Mesodermal cell (in vitro differentiated cells): ENCODE results near the gene INPP4B.

Experiments
- H3K27ac ChIP-seq: 2 replicates; pipeline ENCODE4 v1.7.0; 2013; ENCODE audit warnings: mild to moderate bottlenecking, low read depth, low read length, moderate library complexity; ENCODE audit not compliant: severe bottlenecking
- H3K36me3 ChIP-seq: 2 replicates; pipeline ENCODE4 v1.7.1; 2013; ENCODE audit warnings: mild to moderate bottlenecking, low read length, moderate library complexity; ENCODE audit not compliant: control insufficient read depth, insufficient read depth
- H3K4me1 ChIP-seq: one replicate; pipeline ENCODE4 v1.7.1; 2013; ENCODE audit warnings: mild to moderate bottlenecking, low read length; ENCODE audit not compliant: insufficient read depth, control insufficient read depth, poor library complexity, severe bottlenecking
- H3K4me3 ChIP-seq: 2 replicates; pipeline ENCODE4 v1.7.0; 2013; ENCODE audit warnings: low read length, control low read depth, mild to moderate bottlenecking; ENCODE audit not compliant: insufficient read depth, poor library complexity, severe bottlenecking; ENCODE audit errors: extremely low read depth
- H3K9me3 ChIP-seq: 2 replicates; pipeline ENCODE4 v1.7.1; 2013; ENCODE audit warnings: mild to moderate bottlenecking, low read length, moderate library complexity; ENCODE audit not compliant: control insufficient read depth
- WGBS, 2 experiments: methylation state at CpG; one replicate each; pipeline ENCODE4 v1.1.5; 2013; ENCODE audit warnings: missing lambda C conversion rate in 2 of 2; ENCODE audit not compliant: insufficient coverage in 2 of 2; 5-methylcytosine and 5-hydroxymethylcytosine counted together

The INPP4B gene

GRCh38 chr4:142474398-142475087 is 371.6 kb downstream of the INPP4B start:
- H3K36me3 ChIP-seq = no peaks in the 10 kb centered on the region
- no peak overlapping the region for H3K27ac ChIP-seq
- H3K4me3 ChIP-seq = no peak overlapping the region
- no peaks in the 10 kb centered on the region for H3K4me1 ChIP-seq
- H3K9me3 ChIP-seq = no peaks in the 10 kb centered on the region
- 94% methylated on average over 2 to 4 of the region's 4 CpGs for WGBS, 2 experiments

GRCh38 chr4:142473960-142474338 is 372.2 kb downstream of the INPP4B start:
- Histone ChIP-seq H3K9me3 (no peaks in the 10 kb centered on the region), H3K4me3 (no peak overlapping the region), H3K36me3 (no peaks in the 10 kb centered on the region), H3K4me1 (no peaks in the 10 kb centered on the region), H3K27ac (no peak overlapping the region)
- 85 to 92% methylated on average over 4 of the region's 4 CpGs for WGBS, 2 experiments

- no peak overlapping the region for H3K27ac ChIP-seq
- no peaks in the 10 kb centered on the region for H3K36me3 ChIP-seq
- H3K4me3 ChIP-seq = no peak overlapping the region
- H3K4me1 ChIP-seq = no peaks in the 10 kb centered on the region
- 86 to 95% methylated on average over 3 to 4 of the region's 5 CpGs for WGBS, 2 experiments
- no peaks in the 10 kb centered on the region for H3K9me3 ChIP-seq
Observed at GRCh38 chr4:142473218-142473959, 372.7 kb downstream of the INPP4B start.

GRCh38 chr4:142467088-142467487 is 379.0 kb downstream of the INPP4B start:
- Histone ChIP-seq H3K36me3 (no peaks in the 10 kb centered on the region), H3K9me3 (no peaks in the 10 kb centered on the region), H3K4me3 (no peak overlapping the region), H3K27ac (no peak overlapping the region), H3K4me1 (no peaks in the 10 kb centered on the region)
- WGBS, 2 experiments = 94 to 100% methylated on average over 2 to 4 of the region's 4 CpGs

- H3K27ac ChIP-seq = no peak overlapping the region
- no peaks in the 10 kb centered on the region for H3K9me3 ChIP-seq
- H3K36me3 ChIP-seq = no peaks in the 10 kb centered on the region
- H3K4me1 ChIP-seq = no peaks in the 10 kb centered on the region
- WGBS, 2 experiments = no CpG with 5 or more reads among the region's 1 CpG
- H3K4me3 ChIP-seq = no peak overlapping the region
Observed at GRCh38 chr4:142465526-142465925, 380.6 kb downstream of the INPP4B start.

- no CpG with 5 or more reads among the region's 2 CpGs for WGBS, 2 experiments
- no peak overlapping the region for H3K4me3 ChIP-seq
- H3K4me1 ChIP-seq = no peaks in the 10 kb centered on the region
- H3K36me3 ChIP-seq = no peaks in the 10 kb centered on the region
- H3K9me3 ChIP-seq = no peaks in the 10 kb centered on the region
- no peak overlapping the region for H3K27ac ChIP-seq
Observed at GRCh38 chr4:142463206-142463605, 382.9 kb downstream of the INPP4B start.

- H3K9me3 ChIP-seq = no peaks in the 10 kb centered on the region
- H3K4me3 ChIP-seq = no peak overlapping the region
- peaks cover 3% of the 10 kb centered on the region for H3K4me1 ChIP-seq
- WGBS, 2 experiments = 78% methylated on average over 5 to 6 of the region's 6 CpGs
- no peaks in the 10 kb centered on the region for H3K36me3 ChIP-seq
- no peak overlapping the region for H3K27ac ChIP-seq
Observed at GRCh38 chr4:142452161-142452855, 393.8 kb downstream of the INPP4B start.

- Histone ChIP-seq H3K36me3 (no peaks in the 10 kb centered on the region), H3K4me1 (peaks cover 8% of the 10 kb centered on the region), H3K9me3 (no peaks in the 10 kb centered on the region), H3K4me3 (no peak overlapping the region), H3K27ac (no peak overlapping the region)
- WGBS, 2 experiments = 100% methylated on average over 1 to 2 of the region's 2 CpGs
Observed at GRCh38 chr4:142449771-142450373, 396.2 kb downstream of the INPP4B start.

GRCh38 chr4:142447009-142447408 is 399.1 kb downstream of the INPP4B start:
- H3K4me3 ChIP-seq = no peak overlapping the region
- WGBS, 2 experiments = 94 to 95% methylated on average over 3 of the region's 3 CpGs
- peaks cover 7% of the 10 kb centered on the region for H3K4me1 ChIP-seq
- H3K36me3 ChIP-seq = no peaks in the 10 kb centered on the region
- no peaks in the 10 kb centered on the region for H3K9me3 ChIP-seq
- no peak overlapping the region for H3K27ac ChIP-seq

GRCh38 chr4:142443469-142443868 is 402.6 kb downstream of the INPP4B start:
- H3K4me3 ChIP-seq = no peak overlapping the region
- H3K36me3 ChIP-seq = no peaks in the 10 kb centered on the region
- 80 to 100% methylated on average over 1 to 4 of the region's 5 CpGs for WGBS, 2 experiments

More at GRCh38 chr4:142443469-142443868, 402.6 kb downstream of the INPP4B start:
- Histone ChIP-seq H3K4me1 (peaks cover 5% of the 10 kb centered on the region), H3K9me3 (peaks cover 4% of the 10 kb centered on the region), H3K27ac (no peak overlapping the region)
